Stimulated activated CD8-positive, alpha-beta memory T cell treated with anti-CD3 and anti-CD28 coated beads, Interleukin-7, amount 100 ng/mL, for 24 hours (primary cell): ENCODE measurements around the gene DLG4.

ENCODE experiments used
- DNase-seq: peaks from one replicate; pipeline ENCODE4 v3.0.0-alpha.2; 2020; ENCODE audit warnings: low read depth

DLG4 gene

DNA sequence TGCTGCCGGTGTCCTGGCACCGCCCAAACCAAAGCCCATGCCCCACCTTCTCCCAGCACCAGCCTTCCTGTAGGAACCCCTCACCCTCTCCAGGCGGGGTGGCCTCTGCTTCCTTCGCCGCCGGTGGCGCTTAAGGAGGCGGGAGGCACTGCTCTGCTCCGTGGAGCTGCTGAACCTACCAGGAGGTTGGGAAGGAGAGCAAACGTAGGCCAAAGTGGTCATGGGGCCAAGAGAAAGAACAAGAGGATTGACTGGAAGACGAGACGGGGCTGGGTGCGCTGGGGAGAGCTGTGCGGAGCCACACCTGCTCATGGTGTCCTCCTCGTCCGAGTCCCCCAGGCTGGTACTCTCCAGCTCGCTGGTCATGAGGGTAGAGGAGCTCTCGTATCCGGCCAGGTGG is 9.9 kb upstream of the DLG4 start:
- no peak for DNase-seq

DNA sequence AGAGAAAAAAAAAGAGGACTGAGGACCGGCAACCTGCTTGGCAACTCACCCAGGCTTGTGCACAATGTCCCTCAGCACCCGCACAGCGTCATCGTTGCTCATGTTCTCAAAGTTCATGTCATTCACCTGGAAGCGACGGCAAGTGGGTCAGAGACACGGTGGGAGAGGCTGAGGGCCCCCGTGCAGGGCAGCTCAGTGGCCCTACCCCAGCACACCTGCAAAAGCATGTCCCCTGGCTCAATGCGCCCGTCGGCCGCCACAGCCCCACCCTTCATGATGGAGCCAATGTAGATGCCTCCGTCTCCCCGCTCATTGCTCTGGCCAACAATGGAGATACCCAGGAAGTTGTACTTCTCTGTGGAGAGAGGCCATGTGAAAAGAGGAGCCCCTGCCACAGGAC is 9.3 kb upstream of the DLG4 start:
- DNase-seq: no peak

DNA sequence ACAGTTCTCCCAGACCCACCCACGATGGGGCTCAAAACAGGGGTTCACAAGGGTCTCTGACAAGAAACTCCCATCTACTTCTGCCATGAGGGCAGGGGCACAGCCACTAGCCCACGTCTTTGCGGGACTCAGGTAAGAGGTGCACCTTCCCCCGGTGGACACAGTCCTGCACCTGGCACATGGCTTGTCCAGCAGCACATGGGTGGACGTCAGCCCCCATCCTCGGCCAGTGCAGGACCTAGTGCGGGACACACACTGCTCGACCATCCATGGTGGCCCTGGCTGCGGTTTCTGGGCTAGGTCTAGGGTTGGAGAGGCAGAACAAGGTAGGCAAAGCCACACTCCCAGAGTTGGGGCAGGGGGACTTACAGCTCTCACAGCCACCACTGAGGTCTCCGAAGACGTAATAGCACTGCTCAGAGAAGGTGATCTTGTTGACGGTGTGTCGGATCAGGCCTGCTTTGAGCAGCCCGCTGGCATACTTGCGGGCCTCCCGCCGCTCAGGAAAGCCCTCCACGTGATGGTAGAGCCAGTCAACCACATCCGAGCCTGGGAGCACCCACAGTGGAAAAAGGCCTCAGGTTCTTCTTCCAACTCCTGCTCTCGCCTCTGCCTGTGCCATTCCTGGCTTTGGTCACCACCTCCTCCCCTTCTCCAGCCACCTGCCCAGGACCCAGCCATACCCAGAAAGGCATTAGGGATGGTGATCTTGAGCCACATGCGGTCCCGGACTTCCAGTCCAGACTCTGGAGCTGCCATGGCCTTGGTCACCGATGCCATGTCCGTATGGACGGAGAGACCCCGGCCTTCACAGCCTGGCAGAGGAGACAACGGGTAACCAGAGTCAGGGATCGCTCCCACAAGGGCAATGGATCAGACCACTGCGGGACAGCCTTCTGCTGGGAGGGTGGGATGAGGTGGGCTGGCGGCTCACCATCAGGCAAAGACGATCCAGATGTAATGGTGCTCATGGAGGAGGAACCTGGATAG is 7.4 kb upstream of the DLG4 start:
- DNase-seq: no peak

DNA sequence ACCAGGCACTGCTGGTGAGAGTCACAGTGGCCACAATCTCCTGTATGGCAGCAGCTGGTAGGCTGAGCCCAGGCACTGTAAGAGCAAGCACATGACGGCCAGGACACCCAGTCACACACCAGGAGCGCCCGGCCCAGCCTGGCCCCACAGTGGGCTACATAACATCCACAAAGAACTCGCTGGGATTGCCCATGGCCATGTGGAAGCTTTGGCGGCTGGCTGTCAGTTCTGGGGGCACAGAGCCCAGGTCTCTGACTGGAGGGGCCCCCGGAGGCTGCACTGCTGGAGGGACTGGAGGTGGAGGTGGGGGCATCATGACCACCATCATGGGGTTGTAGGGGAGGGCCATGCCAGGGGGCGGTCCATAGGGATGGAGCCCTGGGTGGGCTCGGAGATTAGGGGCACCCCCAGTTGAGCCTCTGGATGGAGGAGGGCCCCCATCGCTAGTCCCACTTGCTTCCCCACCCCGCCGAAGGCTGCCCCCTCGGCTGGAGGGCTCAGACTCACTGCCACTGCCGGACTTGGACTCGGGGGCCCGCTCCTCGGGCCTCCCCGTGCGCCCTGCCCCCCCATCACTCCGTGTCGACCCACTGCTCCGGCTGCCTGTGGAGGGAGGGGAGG is 6.2 kb upstream of the DLG4 start:
- DNase-seq: no peak

DNA sequence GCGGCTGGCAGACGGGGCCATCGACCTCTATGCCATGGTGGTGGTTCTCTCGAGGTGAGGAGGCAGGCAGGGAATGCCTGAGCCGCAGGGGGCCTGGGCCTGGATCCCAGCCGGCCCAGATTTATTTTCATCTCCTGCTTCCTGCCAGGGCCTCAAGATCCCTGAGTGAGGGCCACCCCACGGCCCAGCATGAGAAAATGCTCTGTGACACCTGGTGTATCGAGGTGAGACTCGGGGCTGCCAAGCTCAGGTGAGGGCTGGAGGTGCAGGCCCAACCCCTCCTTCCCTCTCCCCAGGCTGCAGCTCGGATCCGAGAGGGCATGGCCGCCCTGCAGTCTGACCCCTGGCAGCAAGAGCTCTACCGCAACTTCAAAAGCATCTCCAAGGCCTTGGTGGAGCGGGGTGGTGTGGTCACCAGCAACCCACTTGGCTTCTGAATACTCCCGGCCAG is 5.0 kb upstream of the DLG4 start:
- no peak for DNase-seq

DNA sequence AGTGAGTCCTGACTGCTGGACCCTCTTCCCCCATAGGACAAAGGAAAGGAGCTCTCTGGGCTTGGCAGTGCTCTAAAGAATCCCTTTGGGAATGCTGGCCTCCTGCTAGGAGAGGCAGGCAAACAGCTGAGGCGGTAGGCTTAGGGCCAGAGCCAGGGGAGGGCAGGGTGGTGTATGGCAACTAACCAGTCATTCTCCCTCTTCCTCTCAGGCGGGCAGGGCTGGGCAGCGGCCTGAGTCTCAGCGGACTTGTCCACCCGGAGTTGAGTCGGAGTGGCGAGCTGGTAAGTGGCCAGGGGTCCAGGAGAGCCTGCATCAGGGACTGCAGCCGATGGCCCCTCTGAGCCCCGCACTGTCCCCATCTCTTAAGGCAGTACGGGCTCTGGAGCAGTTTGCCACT is 4.5 kb upstream of the DLG4 start:
- no peak for DNase-seq

DNA sequence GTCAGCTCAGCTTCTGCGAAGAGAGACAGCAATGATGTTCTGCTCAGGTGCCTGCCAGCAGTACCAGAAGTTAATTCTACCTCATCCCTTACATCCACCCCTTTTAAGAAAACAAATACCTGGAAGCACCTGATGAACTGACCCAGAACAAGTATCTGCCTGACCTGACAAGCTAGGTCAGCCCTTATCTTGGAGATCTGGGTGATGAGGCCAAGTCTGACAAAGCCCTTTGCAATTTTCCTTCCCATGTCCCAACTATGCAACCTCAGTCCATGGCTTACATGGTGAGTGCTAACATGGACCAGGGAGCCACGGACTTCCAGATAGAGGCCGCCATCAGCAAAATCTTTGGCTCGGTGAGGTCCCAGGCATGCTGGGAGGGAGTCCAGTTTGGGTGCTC is 3.7 kb upstream of the DLG4 start:
- no peak for DNase-seq

DNA sequence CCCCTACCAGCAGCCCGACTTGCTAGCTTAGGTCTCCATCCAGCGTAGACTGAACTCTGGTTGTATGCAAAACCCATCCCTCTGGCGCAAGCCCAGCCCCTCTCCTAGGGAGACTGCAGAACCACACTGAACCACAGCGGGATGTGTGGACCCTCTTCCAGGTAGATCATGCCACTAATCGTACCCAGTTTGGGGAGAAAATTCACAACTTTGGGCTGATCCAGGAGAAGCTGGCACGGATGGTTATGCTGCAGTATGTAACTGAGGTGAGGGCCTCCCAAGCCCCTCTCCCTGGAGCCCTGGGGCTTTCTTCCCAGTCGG is 3.3 kb upstream of the DLG4 start:
- no peak for DNase-seq

DNA sequence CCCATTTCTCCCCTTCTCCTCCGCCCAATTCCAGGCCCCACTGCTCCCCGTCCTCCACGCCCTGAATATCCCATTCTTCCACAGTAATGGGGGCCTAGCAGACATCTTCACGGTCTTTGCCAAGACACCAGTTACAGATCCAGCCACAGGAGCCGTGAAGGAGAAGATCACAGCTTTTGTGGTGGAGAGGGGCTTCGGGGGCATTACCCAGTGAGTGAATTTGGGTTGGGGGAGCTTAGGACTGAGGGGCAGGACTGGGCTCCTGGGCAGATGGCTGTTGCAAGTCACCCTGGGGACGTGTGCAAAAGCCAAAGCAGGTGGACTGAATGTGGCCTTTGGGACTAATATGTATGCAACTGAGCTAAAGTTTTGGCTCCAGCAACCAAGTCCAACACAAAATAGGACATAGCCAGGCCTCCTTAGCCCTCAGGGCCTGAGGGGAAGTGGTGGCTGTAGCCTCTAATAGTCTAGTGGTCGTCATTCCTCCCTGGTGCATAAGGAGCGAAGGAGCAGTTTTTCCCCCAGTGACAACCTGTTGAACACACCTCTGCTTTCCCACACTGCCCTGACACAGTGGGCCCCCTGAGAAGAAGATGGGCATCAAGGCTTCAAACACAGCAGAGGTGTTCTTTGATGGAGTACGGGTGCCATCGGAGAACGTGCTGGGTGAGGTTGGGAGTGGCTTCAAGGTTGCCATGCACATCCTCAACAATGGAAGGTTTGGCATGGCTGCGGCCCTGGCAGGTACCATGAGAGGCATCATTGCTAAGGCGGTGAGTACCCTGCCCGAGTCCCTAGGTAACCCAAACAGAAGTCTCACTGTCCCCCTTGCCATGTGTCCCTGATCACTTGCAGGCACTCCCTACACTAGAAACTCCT is 2.7 kb upstream of the DLG4 start:
- no peak for DNase-seq

DNA sequence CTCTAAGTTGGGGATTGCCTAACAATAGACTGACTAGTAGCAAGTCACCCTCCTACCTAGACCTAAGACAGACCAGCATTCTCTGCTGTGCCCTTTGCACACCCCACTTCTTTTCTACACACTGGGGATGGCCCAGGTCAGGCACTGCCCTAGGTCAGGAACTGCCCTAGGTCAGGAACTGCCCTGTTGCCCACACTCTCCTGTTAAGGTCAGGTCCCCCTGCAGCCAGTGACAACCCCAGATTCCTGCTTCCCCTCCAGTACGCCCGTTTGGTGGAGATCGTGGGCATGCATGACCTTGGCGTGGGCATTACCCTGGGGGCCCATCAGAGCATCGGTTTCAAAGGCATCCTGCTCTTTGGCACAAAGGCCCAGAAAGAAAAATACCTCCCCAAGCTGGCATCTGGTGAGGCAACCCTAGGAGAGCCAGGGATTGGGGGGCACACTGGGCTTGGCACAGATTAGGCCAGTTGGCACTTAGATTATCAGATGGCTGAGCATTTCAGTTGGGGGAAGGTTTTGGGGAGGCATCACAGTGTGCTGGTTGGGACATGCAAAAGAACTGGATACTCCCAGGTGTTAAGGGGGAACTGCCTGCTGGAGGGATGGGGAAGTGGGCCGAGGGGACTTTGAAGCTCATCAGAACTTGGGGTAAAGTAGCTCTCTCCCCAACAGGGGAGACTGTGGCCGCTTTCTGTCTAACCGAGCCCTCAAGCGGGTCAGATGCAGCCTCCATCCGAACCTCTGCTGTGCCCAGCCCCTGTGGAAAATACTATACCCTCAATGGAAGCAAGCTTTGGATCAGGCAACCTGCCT is 1.8 kb upstream of the DLG4 start:
- no peak for DNase-seq

DNA sequence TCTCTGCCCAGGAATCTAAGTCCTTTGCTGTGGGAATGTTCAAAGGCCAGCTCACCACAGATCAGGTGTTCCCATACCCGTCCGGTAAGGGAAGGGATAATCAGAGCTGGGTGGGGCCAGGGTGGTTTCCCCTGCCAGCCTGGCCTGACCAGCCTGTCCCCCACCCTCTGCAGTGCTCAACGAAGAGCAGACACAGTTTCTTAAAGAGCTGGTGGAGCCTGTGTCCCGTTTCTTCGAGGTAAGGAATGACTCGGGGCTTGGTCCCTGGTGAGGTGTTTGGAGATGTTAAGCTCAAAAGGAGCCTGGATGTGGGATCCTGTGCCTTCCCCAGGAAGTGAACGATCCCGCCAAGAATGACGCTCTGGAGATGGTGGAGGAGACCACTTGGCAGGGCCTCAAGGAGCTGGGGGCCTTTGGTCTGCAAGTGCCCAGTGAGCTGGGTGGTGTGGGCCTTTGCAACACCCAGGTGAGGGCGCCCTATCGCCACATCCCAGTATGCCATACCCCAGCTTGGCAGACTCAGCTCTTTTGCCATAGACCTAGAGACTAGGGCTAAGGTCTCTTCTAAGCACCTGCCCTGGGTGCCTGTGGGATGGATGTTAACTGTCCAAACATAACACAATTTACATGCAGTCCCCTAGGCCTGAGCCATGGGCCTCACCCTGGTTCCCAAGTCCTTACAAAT is 1.1 kb upstream of the DLG4 start:
- DNase-seq: no peak

DNA sequence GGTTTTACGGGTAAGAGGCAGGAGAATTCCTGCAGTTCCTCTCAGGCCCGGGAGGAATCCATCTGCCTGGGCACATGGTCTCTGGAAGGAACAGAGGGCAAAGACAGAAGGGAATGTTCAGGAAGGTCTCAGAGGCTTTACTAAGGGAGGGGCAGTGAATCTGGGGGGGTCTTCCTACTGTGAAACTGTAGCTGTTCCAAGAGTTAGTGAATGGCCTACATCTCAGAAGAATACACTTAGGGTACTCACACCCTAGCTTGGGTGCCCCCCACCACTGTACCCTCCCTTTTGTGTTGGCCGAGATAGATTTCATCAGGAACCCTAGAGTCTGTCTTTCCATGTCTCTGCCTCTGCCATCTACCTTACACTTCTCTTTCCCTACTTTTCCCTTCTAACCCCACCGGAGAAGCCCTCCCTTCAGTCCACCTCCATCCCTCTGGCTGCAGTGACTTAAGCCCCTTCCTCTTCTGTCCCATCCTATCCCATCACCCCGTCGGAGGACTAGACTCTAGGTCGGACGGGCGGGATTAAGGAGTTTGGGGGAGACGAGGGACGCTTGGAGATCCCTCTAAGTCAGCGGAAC is 316 bp downstream of the DLG4 start:
- DNase-seq: no peak

DNA sequence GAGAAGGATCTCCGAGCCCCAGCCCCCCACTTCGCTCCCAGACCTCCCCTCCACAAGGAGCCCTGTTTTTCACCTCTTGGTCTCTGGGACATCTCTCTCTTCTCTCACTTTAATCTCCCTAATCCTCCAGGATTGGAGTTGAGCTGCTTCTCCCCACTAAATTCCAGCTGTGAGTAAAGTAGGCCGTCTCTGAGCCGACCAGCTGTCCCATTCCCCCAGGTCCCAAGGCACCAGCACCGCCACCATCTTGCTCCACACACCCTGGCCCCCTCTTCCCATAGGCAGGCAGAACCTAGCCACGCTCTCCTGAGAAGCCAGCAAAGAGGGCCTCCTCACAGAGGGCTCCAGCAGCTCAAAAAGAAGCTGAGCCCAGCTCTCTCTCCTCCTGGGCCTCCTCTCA is 878 bp downstream of the DLG4 start:
- no peak for DNase-seq

DNA sequence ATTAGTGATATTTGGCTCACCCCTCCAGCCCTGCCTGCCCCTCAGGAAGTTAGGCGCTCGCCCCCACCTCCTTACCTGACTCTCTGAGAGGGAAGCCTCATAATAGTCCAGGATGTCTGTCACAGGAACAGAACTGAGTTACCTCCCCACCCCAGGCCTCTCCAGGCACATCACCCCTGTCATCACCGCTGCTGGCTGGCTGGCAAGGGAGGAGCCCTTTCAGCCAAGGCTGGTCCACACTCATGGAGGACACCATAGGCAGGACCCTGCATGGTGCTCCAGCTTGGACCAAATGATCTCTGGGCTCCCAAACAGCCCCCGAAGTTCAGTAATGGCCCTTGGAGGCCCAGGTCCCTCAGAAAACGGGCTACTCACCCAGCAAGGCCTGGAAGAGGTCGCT is 1.5 kb downstream of the DLG4 start:
- DNase-seq: no peak

DNA sequence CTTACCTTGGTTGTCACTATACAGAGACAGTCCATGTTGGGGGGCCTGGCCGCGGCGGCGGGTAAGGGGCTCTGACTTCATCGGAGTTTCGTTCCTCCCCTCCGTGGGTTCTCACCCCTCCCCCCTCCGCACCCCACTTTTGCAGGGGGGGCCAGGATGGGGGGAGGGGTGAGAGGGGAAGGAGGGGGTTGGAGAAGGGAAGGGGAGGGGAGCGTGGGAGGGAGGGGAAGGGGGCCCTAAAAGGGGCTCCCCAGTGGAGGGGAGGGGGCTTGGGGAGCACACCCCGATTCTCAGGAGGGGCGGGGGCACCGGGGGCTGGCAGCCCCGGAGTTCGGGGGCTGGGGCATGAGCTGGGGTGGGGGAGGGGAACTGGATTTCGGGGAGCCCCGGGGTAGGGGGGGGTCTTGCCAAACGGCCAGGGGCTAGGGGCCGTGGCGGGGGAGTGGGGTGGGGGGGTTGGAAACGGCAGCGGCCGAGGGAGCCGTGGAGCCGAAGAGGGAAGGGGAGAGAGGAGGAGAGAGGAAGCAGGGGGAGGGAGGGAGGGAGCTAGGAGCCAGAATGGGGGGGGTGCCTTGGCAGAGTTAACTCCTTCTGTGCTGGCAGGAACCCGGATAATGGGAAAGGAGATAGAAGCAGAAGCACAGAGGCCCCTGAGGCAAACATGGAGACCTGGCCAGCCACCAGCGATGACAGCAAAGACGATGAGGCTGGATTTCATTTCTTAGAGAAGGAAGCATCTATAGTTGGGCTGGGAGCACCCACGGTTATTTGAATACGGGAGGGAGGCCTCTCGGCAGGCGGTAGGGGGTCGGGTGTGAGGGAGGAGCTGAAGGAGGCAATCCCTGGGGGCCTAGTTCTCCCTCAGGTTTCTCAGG is 2.3 kb downstream of the DLG4 start:
- no peak for DNase-seq

DNA sequence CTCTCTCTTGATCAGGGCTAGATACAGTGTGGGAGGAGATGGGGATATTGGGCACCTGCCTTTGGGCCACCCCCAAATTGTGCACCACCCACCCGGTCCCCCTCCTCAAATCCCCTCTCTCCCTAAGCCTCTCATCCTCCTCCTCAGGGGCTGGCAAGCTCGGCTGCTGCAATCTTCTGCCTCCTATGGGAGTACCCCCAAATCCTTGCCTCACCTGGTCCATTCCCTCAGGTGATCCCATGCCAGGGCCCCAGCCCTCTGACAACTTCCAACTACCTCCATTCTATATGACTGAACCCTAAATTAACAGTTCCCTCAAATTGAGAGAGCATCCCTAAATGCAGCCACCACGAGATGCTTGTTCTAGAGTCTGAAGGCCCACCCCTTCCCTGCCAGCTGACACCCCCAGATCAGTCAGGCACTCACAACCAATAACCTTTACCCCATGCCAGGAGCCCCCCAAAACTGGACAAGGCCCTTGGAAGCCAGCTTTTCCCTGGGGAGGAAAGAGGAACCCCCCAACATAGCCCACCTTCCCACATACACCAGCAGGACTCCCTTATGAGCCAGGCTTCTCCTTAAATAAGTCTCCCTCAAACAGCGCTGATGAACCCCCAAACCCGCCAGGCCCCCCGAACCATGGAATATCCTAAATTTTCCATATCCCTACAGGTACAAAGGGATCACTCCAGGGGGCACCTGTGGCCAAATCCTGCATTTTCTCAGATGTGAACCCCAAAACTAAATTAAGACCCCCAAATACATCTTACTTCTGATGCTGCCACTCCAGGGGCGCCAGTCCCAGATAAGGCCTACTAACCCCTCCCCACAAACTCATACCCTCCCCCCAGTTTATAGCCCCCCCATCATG is 3.2 kb downstream of the DLG4 start:
- no peak for DNase-seq

DNA sequence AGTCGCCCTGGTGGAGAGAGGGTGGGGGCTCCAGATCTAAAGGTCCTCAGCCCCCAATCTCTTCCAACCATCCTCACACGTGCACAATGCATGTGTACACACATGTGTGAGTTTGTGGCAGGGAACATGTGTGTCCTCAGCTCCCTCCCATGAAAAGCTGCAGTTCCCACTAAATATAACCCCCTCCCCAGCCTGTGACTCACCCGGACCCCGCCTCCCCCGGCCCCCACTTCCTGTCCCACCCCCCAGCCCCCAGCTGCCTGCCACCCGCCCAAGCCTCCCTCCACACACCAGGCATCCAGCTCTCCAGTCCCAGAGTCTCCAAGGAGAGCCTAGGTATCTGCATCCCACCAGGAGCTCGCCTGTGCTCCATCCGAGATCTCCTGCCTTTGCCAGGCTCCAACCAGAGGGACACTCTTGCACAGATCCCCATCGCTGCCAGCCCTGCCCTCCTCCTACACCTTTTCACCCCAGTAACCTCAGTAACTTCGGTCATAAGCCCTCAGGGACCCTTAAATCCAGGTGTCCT is 3.9 kb downstream of the DLG4 start:
- no peak for DNase-seq

DNA sequence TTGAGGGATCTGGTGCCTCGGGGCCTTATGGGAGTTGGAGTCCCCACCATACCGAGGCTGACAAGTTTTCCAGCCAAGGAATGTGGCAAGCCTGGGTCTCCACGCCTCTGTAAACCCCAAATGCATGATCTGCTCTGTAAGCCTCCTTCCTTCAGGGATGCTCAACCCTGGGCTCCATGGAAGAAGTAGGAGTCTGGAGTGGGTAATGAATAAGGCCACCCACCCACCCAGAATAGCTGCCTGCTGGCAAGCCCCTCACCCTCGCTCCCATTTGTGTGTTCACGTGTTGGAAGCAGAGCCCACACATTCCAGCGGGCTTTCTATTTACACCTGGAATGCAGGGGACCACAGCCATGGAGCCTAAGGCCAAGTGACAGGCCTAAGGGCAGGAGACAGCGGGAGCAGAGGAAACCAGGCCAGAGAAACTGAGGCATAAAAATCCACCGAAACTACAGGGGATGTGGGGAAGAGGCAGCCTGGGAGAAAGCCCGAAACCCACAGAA is 4.4 kb downstream of the DLG4 start:
- no peak for DNase-seq
